NT2/D1 (cell line): Measurements from ENCODE around the gene AUH.

Source experiments
- SUZ12 ChIP-seq: IDR thresholded peaks from 2 replicates; pipeline ENCODE4 v1.6.1; 2011; ENCODE audit not compliant: insufficient read length, insufficient read depth; ENCODE audit errors: extremely low read depth
- YY1 ChIP-seq: IDR thresholded peaks from 2 replicates; pipeline ENCODE4 v1.6.1; 2011; ENCODE audit not compliant: insufficient read length, insufficient read depth
- ZNF274 ChIP-seq: IDR thresholded peaks from 2 replicates; pipeline ENCODE4 v1.6.1; 2011; ENCODE audit warnings: mild to moderate bottlenecking, low read depth, low read length

DNA sequence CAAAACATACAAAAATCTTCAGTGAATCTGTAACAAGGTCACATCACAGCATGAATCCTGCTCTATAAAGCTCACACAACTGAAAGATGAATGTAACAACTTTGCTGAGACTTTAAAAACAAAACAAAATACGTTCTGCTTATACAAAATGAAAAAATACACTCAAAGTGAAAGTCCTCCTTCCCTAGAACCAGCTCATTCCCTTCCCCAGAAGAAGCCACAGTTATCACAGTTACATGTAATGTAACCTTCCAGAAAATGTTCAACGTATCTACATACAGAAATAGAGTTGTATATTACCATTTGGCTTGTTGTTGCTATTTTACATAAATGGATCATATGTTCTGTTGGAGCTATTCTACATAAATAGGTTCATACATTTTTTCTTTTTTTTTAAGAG lies 2.6 kb downstream of the AUH start:
- no peak for TF ChIP-seq YY1
- no peak for TF ChIP-seq ZNF274
- no peak for TF ChIP-seq SUZ12
